CD14-positive monocyte (primary cell): ENCODE results near the gene PMEPA1. TPM values are rescaled to one million over a fixed set of nuclear protein-coding genes. Genes with fewer than 3 reads are reported as not detected.

Experiments
- DNase-seq, 3 donors: peaks; one replicate each; pipeline ENCODE4 v3.0.0-alpha.2; 2011 to 2022
- H2AFZ ChIP-seq: 2 replicates; pipeline ENCODE4 v1.6.0; 2012; ENCODE audit warnings: mild to moderate bottlenecking, low read depth, low read length, inconsistent platforms; ENCODE audit not compliant: insufficient read depth, poor library complexity, severe bottlenecking
- H3K27ac ChIP-seq, 2 donors: 1 replicate in 1 of 2; 2 replicates in 1 of 2; pipeline ENCODE4 v1.5.1; 2012 to 2013; ENCODE audit warnings: low read length in 2 of 2, control low read depth in 1 of 2, inconsistent platforms in 1 of 2, low read depth in 1 of 2, mild to moderate bottlenecking in 1 of 2
- H3K27me3 ChIP-seq, 2 donors: one replicate each; pipeline versions ENCODE4 v1.6.0 to v1.6.1; 2011 to 2013; ENCODE audit warnings: low read length in 2 of 2; ENCODE audit not compliant: control insufficient read depth in 2 of 2, insufficient read depth in 2 of 2
- H3K36me3 ChIP-seq, 2 donors: replicated peaks in 1 of 2; 1 replicate in 1 of 2; 2 replicates in 1 of 2; pipeline versions ENCODE4 v1.5.1 to v1.6.1; 2012 to 2013; ENCODE audit warnings: low read length in 2 of 2, control low read depth in 1 of 2, inconsistent platforms in 1 of 2, mild to moderate bottlenecking in 1 of 2; ENCODE audit not compliant: insufficient read depth in 2 of 2, control insufficient read depth in 1 of 2
- H3K4me1 ChIP-seq, 2 donors: 1 replicate in 1 of 2; 2 replicates in 1 of 2; pipeline versions ENCODE4 v1.5.1 to v1.6.1; 2012 to 2013; ENCODE audit warnings: low read length in 2 of 2, control low read depth in 1 of 2, inconsistent platforms in 1 of 2, mild to moderate bottlenecking in 1 of 2, moderate library complexity in 1 of 2; ENCODE audit not compliant: insufficient read depth in 2 of 2, control insufficient read depth in 1 of 2
- H3K4me2 ChIP-seq: replicated peaks from 2 replicates; pipeline ENCODE3; 2012; ENCODE audit warnings: low read length, moderate library complexity, mild to moderate bottlenecking; ENCODE audit not compliant: poor library complexity, severe bottlenecking; ENCODE audit errors: extremely low read depth
- H3K4me3 ChIP-seq, 3 experiments: fragments of 200-600 bp in 1 of 3; sonication (generic) in 1 of 3; replicated peaks in 1 of 3; 1 replicate in 2 of 3; 2 replicates in 1 of 3; pipeline ENCODE4 v1.5.1; 2011 to 2013; ENCODE audit warnings: low read length in 3 of 3, mild to moderate bottlenecking in 3 of 3, control low read depth in 2 of 3, low read depth in 2 of 3, inconsistent platforms in 1 of 3, moderate library complexity in 1 of 3
- H3K79me2 ChIP-seq: 2 replicates; pipeline ENCODE4 v1.6.0; 2012; ENCODE audit warnings: mild to moderate bottlenecking, control low read depth, inconsistent platforms, low read length, moderate library complexity; ENCODE audit not compliant: insufficient read depth
- H3K9ac ChIP-seq: 2 replicates; pipeline ENCODE4 v1.6.0; 2017; ENCODE audit warnings: low read length, mild to moderate bottlenecking; ENCODE audit not compliant: insufficient read depth, poor library complexity, severe bottlenecking
- H3K9me3 ChIP-seq, 2 donors: replicated peaks in 1 of 2; 1 replicate in 1 of 2; 2 replicates in 1 of 2; pipeline versions ENCODE4 v1.5.1 to v1.6.1; 2012 to 2013; ENCODE audit warnings: low read length in 2 of 2, control low read depth in 1 of 2; ENCODE audit not compliant: control insufficient read depth in 1 of 2, insufficient read depth in 1 of 2
- H4K20me1 ChIP-seq: 2 replicates; pipeline ENCODE4 v1.6.0; 2012; ENCODE audit warnings: mild to moderate bottlenecking, low read length, control low read depth, moderate library complexity; ENCODE audit not compliant: insufficient read depth
- H3K27ac Mint-ChIP-seq, 7 donors: one replicate each; pipeline ENCODE4 v1.8.0; 2020; ENCODE audit warnings: mild to moderate bottlenecking in 7 of 7, mixed read lengths in 7 of 7, moderate library complexity in 6 of 7, inconsistent platforms in 2 of 7
- H3K27me3 Mint-ChIP-seq, 3 donors: one replicate each; pipeline ENCODE4 v1.8.0; 2021 to 2022; ENCODE audit warnings: low read depth in 3 of 3, mild to moderate bottlenecking in 3 of 3, mixed read lengths in 3 of 3, moderate library complexity in 3 of 3, inconsistent platforms in 1 of 3
- H3K36me3 Mint-ChIP-seq, 2 donors: one replicate each; pipeline ENCODE4 v1.8.0; 2020; ENCODE audit warnings: mixed read lengths in 2 of 2, inconsistent platforms in 1 of 2, mild to moderate bottlenecking in 1 of 2
- H3K4me1 Mint-ChIP-seq: one replicate; pipeline ENCODE4 v1.8.0; 2020; ENCODE audit warnings: mild to moderate bottlenecking, mixed read lengths
- H3K4me3 Mint-ChIP-seq, 2 donors: one replicate each; pipeline ENCODE4 v1.8.0; 2020; ENCODE audit warnings: mild to moderate bottlenecking in 2 of 2, mixed read lengths in 2 of 2, moderate library complexity in 1 of 2
- H3K9me3 Mint-ChIP-seq, 7 donors: one replicate each; pipeline ENCODE4 v1.8.0; 2020 to 2022; ENCODE audit warnings: mixed read lengths in 7 of 7, mild to moderate bottlenecking in 6 of 7, moderate library complexity in 6 of 7, inconsistent platforms in 2 of 7
- CTCF ChIP-seq: fragments of 200-600 bp; IDR thresholded peaks from one replicate; pipeline ENCODE4 v1.8.0; 2022; ENCODE audit warnings: antibody characterized with exemption, mild to moderate bottlenecking
- WGBS: methylation state at CpG from one replicate; pipeline ENCODE4 v1.1.5; 2013; ENCODE audit warnings: missing lambda C conversion rate; ENCODE audit not compliant: insufficient coverage; 5-methylcytosine and 5-hydroxymethylcytosine counted together
- intact Hi-C, 2 donors: fragments of 100-400 bp; cut with micrococcal nuclease; formaldehyde crosslinking; loops; one replicate each; pipeline versions ENCODE4 v1.15.0 to v1.15.1; 2023
- polyA plus RNA-seq, 3 donors: library from polyadenylated mRNA; depleted of rRNA in 1 of 3; unstranded in 2 of 3; stranded (reverse) in 1 of 3; fragments of 300-500 nt in 2 of 3; fragments of >200 nt in 1 of 3; fragmentation: Illumina TruSeq in 2 of 3; gene quantifications; 1 replicate in 2 of 3; 2 replicates in 1 of 3; pipeline ENCODE4 v1.2.3, GENCODE V29; 2012 to 2021

Gene PMEPA1
- polyA plus RNA-seq, 3 donors, result 0.12 to 0.73 (median 0.59) TPM

- H3K27ac ChIP-seq, result no peak overlapping the region
- no peak overlapping the region for H3K4me2 ChIP-seq
- DNase-seq, result no peak
- H3K4me3 ChIP-seq, result no peak overlapping the region
- WGBS, result 96% methylated on average over 2 of the region's 5 CpGs
- H3K27me3 Mint-ChIP-seq, result peaks cover 35 to 52% (median 38%) of the 10 kb centered on the region in 3 donors
- no peak overlapping the region for H3K9ac ChIP-seq
- peaks cover 0 to 6% of the 10 kb centered on the region in 2 donors for H3K9me3 ChIP-seq
- H3K4me3 Mint-ChIP-seq, result peak overlapping the region; percentile 33 to 38
- peaks cover 22 to 23% of the 10 kb centered on the region in 2 donors for H3K4me1 ChIP-seq
- H4K20me1 ChIP-seq, result no peaks in the 10 kb centered on the region
- peaks cover 33% of the 10 kb centered on the region for H3K4me1 Mint-ChIP-seq
- no peaks in the 10 kb centered on the region for H3K36me3 ChIP-seq
- H2AFZ ChIP-seq, result no peak overlapping the region
- peak overlapping the region in 4 of 7 donors; percentile 64 to 86 (median 68) for H3K27ac Mint-ChIP-seq
- peaks cover 0 to 4% of the 10 kb centered on the region in 2 donors for H3K36me3 Mint-ChIP-seq
- intact Hi-C loops, result loop anchor here in 1 of 2 donors (10.0 kb wide), 2 partner anchors 88 to 338 kb away; partner anchors contain the start of gene ZBP1
- TF ChIP-seq CTCF, result no peak
- H3K9me3 Mint-ChIP-seq, result peaks cover 0 to 11% (median 5%) of the 10 kb centered on the region in 7 donors
- peaks cover 14 to 28% of the 10 kb centered on the region in 2 donors for H3K27me3 ChIP-seq
- no peaks in the 10 kb centered on the region for H3K79me2 ChIP-seq
Observed at GRCh38 chr20:57712851-57713504, 3.2 kb upstream of the PMEPA1 start.

GRCh38 chr20:57712341-57712740 lies 2.5 kb upstream of the PMEPA1 start:
- H3K27ac ChIP-seq, result no peak overlapping the region
- H3K4me3 Mint-ChIP-seq, result no peak overlapping the region

More at GRCh38 chr20:57712341-57712740, 2.5 kb upstream of the PMEPA1 start:
- peak overlapping the region in 2 of 7 donors; percentile 8 to 64 for H3K27ac Mint-ChIP-seq
- TF ChIP-seq CTCF, result no peak
- no peak overlapping the region for H3K4me3 ChIP-seq
- WGBS, result 83% methylated on average over 1 of the region's 9 CpGs
- no peaks in the 10 kb centered on the region for H3K36me3 ChIP-seq
- H3K9me3 ChIP-seq, result peaks cover 0 to 6% of the 10 kb centered on the region in 2 donors
- no peaks in the 10 kb centered on the region for H4K20me1 ChIP-seq
- H3K4me2 ChIP-seq, result no peak overlapping the region
- H3K79me2 ChIP-seq, result no peaks in the 10 kb centered on the region
- H3K36me3 Mint-ChIP-seq, result peaks cover 0 to 4% of the 10 kb centered on the region in 2 donors
- peaks cover 37 to 53% (median 43%) of the 10 kb centered on the region in 3 donors for H3K27me3 Mint-ChIP-seq
- DNase-seq, result no peak
- no peak overlapping the region for H2AFZ ChIP-seq
- peaks cover 22 to 23% of the 10 kb centered on the region in 2 donors for H3K4me1 ChIP-seq
- no peak overlapping the region for H3K9ac ChIP-seq
- intact Hi-C loops, result loop anchor here in 1 of 2 donors (10.0 kb wide), 2 partner anchors 88 to 338 kb away; partner anchors contain the start of gene ZBP1
- H3K27me3 ChIP-seq, result peaks cover 14 to 35% of the 10 kb centered on the region in 2 donors
- H3K9me3 Mint-ChIP-seq, result peaks cover 0 to 11% (median 5%) of the 10 kb centered on the region in 7 donors
- H3K4me1 Mint-ChIP-seq, result peaks cover 33% of the 10 kb centered on the region
